Natural killer cell (primary cell): ENCODE data around the gene TIGD7. TPM values are rescaled to one million over a fixed set of nuclear protein-coding genes. Genes with fewer than 3 reads are reported as not detected.

Source experiments
- ATAC-seq, 3 donors: fragments of 150-1000 bp in 2 of 3; fragments of 200-7000 bp in 1 of 3; cut with Tn5 transposase; 1 replicate in 1 of 3; 2 replicates in 2 of 3; pipeline ENCODE4 v1.10.0; 2021; ENCODE audit warnings: mild to moderate bottlenecking in 2 of 3, moderate library complexity in 2 of 3
- DNase-seq, 2 donors: peaks; one replicate each; pipeline versions ENCODE4 v3.0.0 to v3.0.0-alpha.2; 2013 to 2021; ENCODE audit warnings: mixed read lengths in 1 of 2
- H3K27ac ChIP-seq: one replicate; pipeline ENCODE4 v1.5.1; 2013; ENCODE audit warnings: mild to moderate bottlenecking, low read length
- H3K27me3 ChIP-seq: one replicate; pipeline ENCODE4 v1.6.1; 2013; ENCODE audit warnings: low read length; ENCODE audit not compliant: control insufficient read depth, insufficient read depth
- H3K36me3 ChIP-seq: one replicate; pipeline ENCODE4 v1.6.1; 2013; ENCODE audit warnings: low read length; ENCODE audit not compliant: control insufficient read depth, insufficient read depth
- H3K4me1 ChIP-seq: one replicate; pipeline ENCODE4 v1.6.1; 2013; ENCODE audit warnings: low read length; ENCODE audit not compliant: control insufficient read depth, insufficient read depth
- H3K4me3 ChIP-seq: one replicate; pipeline ENCODE4 v1.5.1; 2013; ENCODE audit warnings: low read length
- H3K9me3 ChIP-seq: one replicate; pipeline ENCODE4 v1.6.1; 2013; ENCODE audit warnings: low read length; ENCODE audit not compliant: control insufficient read depth, insufficient read depth
- H3K27ac Mint-ChIP-seq, 2 donors: one replicate each; pipeline ENCODE4 v1.8.0; 2022; ENCODE audit warnings: mild to moderate bottlenecking in 2 of 2, mixed read lengths in 2 of 2, moderate library complexity in 1 of 2
- H3K27me3 Mint-ChIP-seq, 2 donors: one replicate each; pipeline ENCODE4 v1.8.0; 2022; ENCODE audit warnings: low read depth in 2 of 2, mixed read lengths in 2 of 2
- H3K36me3 Mint-ChIP-seq: one replicate; pipeline ENCODE4 v1.8.0; 2022; ENCODE audit warnings: mixed read lengths
- H3K4me1 Mint-ChIP-seq, 2 donors: one replicate each; pipeline ENCODE4 v1.8.0; 2022; ENCODE audit warnings: mixed read lengths in 2 of 2
- H3K4me3 Mint-ChIP-seq: one replicate; pipeline ENCODE4 v1.8.0; 2022; ENCODE audit warnings: mild to moderate bottlenecking, moderate library complexity, mixed read lengths
- H3K9me3 Mint-ChIP-seq, 2 donors: one replicate each; pipeline ENCODE4 v1.8.0; 2022; ENCODE audit warnings: mixed read lengths in 2 of 2
- CTCF ChIP-seq: fragments of 200-600 bp; IDR thresholded peaks from one replicate; pipeline ENCODE4 v1.8.0; 2022; ENCODE audit warnings: antibody characterized with exemption
- WGBS: methylation state at CpG from one replicate; pipeline ENCODE4 v1.1.7; 2013; ENCODE audit warnings: missing lambda C conversion rate; ENCODE audit not compliant: insufficient coverage; 5-methylcytosine and 5-hydroxymethylcytosine counted together
- intact Hi-C: fragments of 100-400 bp; cut with micrococcal nuclease; formaldehyde crosslinking; loops from one replicate; pipeline ENCODE4 v1.14.2; 2022
- total RNA-seq, 4 donors: library from RNA; stranded (reverse); fragments of 120-200 nt in 1 of 4; gene quantifications; one replicate each; pipeline versions ENCODE4 v1.2.3 to v1.2.4, GENCODE V29; 2013 to 2022

Gene TIGD7
- total RNA-seq, 3 donors from 2014 or later (not counting 1 experiment from before 2014, with no cell fraction given) = 3.7 to 9.1 (median 3.7) TPM

GRCh38 chr16:3327514-3327913, 22.3 kb upstream of the TIGD7 start:
- DNase-seq = no peak
- Mint-ChIP-seq H3K4me3 (no peak overlapping the region), H3K27ac (no peak overlapping the region), H3K4me1 (no peaks in the 10 kb centered on the region), H3K36me3 (peaks cover 15% of the 10 kb centered on the region), H3K27me3 (no peaks in the 10 kb centered on the region), H3K9me3 (peaks cover 2% of the 10 kb centered on the region in 2 donors)
- Histone ChIP-seq H3K4me3 (no peak overlapping the region), H3K27ac (no peak overlapping the region), H3K36me3 (no peaks in the 10 kb centered on the region), H3K27me3 (no peaks in the 10 kb centered on the region), H3K9me3 (peaks cover 14% of the 10 kb centered on the region), H3K4me1 (no peaks in the 10 kb centered on the region)
- 82% methylated on average over 4 of the region's 4 CpGs for WGBS
- TF ChIP-seq CTCF = no peak
- no peak for ATAC-seq
- intact Hi-C loops = no loop called here

GRCh38 chr16:3321816-3322215, 16.6 kb upstream of the TIGD7 start:
- DNase-seq = no peak
- H3K4me1 Mint-ChIP-seq = no peaks in the 10 kb centered on the region
- no peaks in the 10 kb centered on the region for H3K27me3 ChIP-seq
- H3K27ac Mint-ChIP-seq = no peak overlapping the region
- no peak overlapping the region for H3K27ac ChIP-seq
- intact Hi-C loops = no loop called here
- no peak for TF ChIP-seq CTCF
- no peak overlapping the region for H3K4me3 ChIP-seq
- 64% methylated on average over 2 of the region's 2 CpGs for WGBS
- peaks cover 65% of the 10 kb centered on the region for H3K9me3 ChIP-seq
- no peak for ATAC-seq
- no peak overlapping the region for H3K4me3 Mint-ChIP-seq
- peaks cover 12% of the 10 kb centered on the region for H3K36me3 ChIP-seq
- H3K4me1 ChIP-seq = no peaks in the 10 kb centered on the region
- H3K36me3 Mint-ChIP-seq = peaks cover 43% of the 10 kb centered on the region
- H3K9me3 Mint-ChIP-seq = peaks cover 13 to 17% of the 10 kb centered on the region in 2 donors
- H3K27me3 Mint-ChIP-seq = no peaks in the 10 kb centered on the region

DNA sequence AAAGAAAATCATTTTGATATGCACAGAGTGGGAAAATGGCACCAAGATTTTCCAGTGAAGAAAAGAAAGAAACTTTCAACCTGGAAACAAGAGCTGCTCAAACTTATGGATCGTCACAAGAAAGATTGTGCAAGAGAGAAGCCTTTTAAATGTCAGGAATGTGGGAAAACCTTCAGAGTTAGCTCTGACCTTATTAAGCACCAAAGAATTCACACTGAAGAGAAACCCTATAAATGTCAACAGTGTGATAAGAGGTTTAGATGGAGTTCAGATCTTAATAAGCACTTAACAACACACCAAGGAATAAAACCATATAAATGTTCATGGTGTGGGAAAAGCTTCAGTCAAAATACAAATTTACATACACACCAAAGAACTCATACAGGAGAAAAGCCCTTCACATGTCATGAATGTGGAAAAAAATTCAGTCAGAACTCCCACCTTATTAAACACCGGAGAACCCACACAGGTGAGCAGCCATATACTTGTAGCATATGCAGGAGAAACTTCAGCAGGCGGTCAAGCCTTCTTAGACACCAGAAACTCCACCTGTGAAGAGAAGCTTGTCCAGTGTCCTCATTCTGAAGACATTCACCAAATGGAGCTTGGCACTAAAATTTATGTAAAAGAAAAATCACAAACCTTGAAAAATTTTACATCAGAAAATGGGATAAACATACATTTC, 12.2 kb upstream of the TIGD7 start:
- Histone ChIP-seq H3K27ac (no peak overlapping the region), H3K9me3 (peaks cover 86% of the 10 kb centered on the region), H3K4me1 (no peaks in the 10 kb centered on the region), H3K27me3 (no peaks in the 10 kb centered on the region), H3K4me3 (no peak overlapping the region), H3K36me3 (peaks cover 31% of the 10 kb centered on the region)
- no peak overlapping the region for H3K4me3 Mint-ChIP-seq
- no peak for ATAC-seq
- peaks cover 23 to 34% of the 10 kb centered on the region in 2 donors for H3K9me3 Mint-ChIP-seq
- peaks cover 80% of the 10 kb centered on the region for H3K36me3 Mint-ChIP-seq
- intact Hi-C loops = no loop called here
- no peak for TF ChIP-seq CTCF
- no peaks in the 10 kb centered on the region for H3K27me3 Mint-ChIP-seq
- DNase-seq = peak in 1 of 2 donors; percentile 9
- 96% methylated on average over 3 of the region's 3 CpGs for WGBS
- H3K4me1 Mint-ChIP-seq = peaks cover 5 to 7% of the 10 kb centered on the region in 2 donors
- no peak overlapping the region for H3K27ac Mint-ChIP-seq

GRCh38 chr16:3311496-3311895, 6.3 kb upstream of the TIGD7 start:
- Histone ChIP-seq H3K36me3 (peaks cover 26% of the 10 kb centered on the region), H3K27ac (no peak overlapping the region), H3K4me3 (no peak overlapping the region), H3K4me1 (peaks cover 7% of the 10 kb centered on the region), H3K9me3 (peaks cover 74% of the 10 kb centered on the region), H3K27me3 (no peaks in the 10 kb centered on the region)
- intact Hi-C loops = no loop called here
- H3K4me3 Mint-ChIP-seq = no peak overlapping the region
- peaks cover 17 to 25% of the 10 kb centered on the region in 2 donors for H3K9me3 Mint-ChIP-seq
- H3K36me3 Mint-ChIP-seq = peaks cover 65% of the 10 kb centered on the region
- 99% methylated on average over 3 of the region's 4 CpGs for WGBS
- ATAC-seq = no peak
- no peak for TF ChIP-seq CTCF
- peaks cover 7 to 11% of the 10 kb centered on the region in 2 donors for H3K4me1 Mint-ChIP-seq
- no peak overlapping the region for H3K27ac Mint-ChIP-seq
- no peaks in the 10 kb centered on the region for H3K27me3 Mint-ChIP-seq
- DNase-seq = no peak
